PFSK-1 (cell line): ENCODE data around the gene MGLL.

Experiments
- FOXP2 ChIP-seq: optimal IDR thresholded peaks from 2 replicates; pipeline ENCODE3; 2011; ENCODE audit warnings: borderline replicate concordance, control low read depth, inconsistent platforms; ENCODE audit not compliant: insufficient read depth; ENCODE audit errors: extremely low read length, extremely low read depth
- POLR2AphosphoS5 ChIP-seq: IDR thresholded peaks from 2 replicates; pipeline ENCODE4 v1.6.1; 2012; ENCODE audit warnings: low read depth, mild to moderate bottlenecking, control low read depth, low read length, moderate library complexity
- SIN3A ChIP-seq: IDR thresholded peaks from 2 replicates; pipeline ENCODE4 v1.6.1; 2012; ENCODE audit warnings: mild to moderate bottlenecking, low read length, moderate library complexity, borderline replicate concordance; ENCODE audit not compliant: insufficient read depth
- TAF1 ChIP-seq: IDR thresholded peaks from 2 replicates; pipeline ENCODE4 v1.6.1; 2012; ENCODE audit warnings: low read length, control low read depth, borderline replicate concordance; ENCODE audit not compliant: insufficient read depth

- TF ChIP-seq TAF1 (no peak), SIN3A (no peak), FOXP2 (no peak), POLR2AphosphoS5 (no peak)
These were observed 36.2 kb upstream of the MGLL start for GRCh38 chr3:127858521-127858920.
